GM21360 (cell line): Measurements from ENCODE around the gene TADA3.
"Not testable (repeated sequence)": the region's sequence is repeated elsewhere in the genome, so short reads cannot be mapped to it uniquely, and the experiment has no call there.

Experiments
- ATAC-seq: cut with Tn5 transposase; IDR thresholded peaks from one replicate; pipeline ENCODE4 v1.9.1; 2021; ENCODE audit warnings: mild to moderate bottlenecking, moderate library complexity; ENCODE audit not compliant: unreplicated experiment

TADA3 gene

GRCh38 chr3:9785602-9786001 lies 6.7 kb downstream of the TADA3 start:
- ATAC-seq, result no peak

DNA sequence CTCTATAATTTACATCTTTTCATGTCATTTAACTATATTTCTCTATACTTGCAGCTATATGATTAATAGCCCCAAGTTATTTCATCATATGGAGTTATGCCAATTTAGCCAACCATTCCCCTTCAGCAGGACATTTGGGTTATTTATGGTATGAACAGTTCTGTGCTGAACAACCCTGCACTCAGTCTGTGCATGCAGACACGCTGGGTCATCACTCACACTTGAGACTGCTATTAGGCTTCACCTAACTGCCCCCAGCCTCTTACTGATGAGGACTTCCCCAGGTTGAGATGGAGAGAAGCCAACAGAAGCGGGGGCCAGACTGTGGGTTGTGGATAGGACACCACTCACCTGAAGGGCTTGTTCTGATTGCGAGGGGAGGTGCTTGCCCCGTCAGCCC lies 7.3 kb downstream of the TADA3 start:
- no peak for ATAC-seq

DNA sequence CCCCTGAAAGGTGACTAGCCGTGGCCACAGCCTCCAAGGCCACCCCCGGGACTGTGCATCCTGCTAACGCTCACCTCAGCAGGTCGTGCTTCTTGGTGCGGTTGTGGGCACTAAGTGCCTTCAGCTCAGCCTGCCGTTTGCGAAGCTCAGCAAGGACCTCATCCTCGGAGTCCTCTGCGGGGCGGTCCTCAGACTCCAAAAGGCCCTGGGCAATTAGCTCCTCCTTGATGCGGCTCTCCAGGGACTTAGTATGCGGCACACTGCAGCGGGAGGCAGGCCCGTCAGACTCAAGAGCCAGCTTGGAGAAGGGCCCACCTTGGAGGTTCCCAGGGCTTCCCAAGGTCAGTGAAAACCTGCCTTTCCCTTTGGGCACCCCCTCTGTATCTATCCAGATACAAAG lies 8.3 kb downstream of the TADA3 start:
- no peak for ATAC-seq

DNA sequence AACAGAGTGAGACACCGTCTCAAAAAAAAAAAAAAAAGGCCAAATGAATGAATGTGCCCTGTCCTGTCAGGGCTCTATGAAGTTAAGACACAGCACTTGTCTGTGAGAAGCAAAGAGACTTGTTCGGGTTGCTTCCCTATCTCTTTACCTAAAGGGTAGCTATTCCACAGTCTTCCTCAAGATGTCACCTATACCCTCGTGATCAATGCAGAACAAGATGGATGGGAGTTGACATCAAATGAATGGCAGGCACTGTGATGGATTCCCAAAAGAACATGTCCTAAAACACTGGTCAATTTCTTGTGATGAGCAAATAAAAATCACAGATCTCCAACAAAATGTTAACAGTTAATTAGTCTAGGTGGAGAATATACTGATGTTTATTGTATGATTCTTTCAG lies 9.5 kb downstream of the TADA3 start:
- ATAC-seq, result no peak

GRCh38 chr3:9781978-9782603 lies 10.2 kb downstream of the TADA3 start:
- ATAC-seq, result no peak

DNA sequence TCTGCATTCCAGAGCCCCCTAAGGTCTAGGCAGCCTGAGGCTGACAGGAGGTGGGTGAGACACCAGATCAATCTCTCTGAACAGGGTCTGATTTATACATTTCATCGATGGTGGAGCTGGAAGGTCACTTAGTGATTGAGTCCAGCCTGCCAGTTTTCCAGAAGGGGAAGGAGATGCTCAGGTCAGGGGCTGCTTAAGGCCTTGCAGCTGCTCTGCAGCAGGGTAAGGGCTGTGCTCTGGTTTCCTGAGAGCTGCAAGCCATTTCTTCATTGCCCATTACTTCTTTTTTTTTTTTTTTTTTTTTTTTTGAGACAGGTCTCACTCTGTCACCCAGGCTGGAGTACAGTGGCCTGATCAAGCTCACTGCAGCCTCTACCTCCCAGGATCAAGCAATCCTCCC lies 10.7 kb downstream of the TADA3 start:
- ATAC-seq, result no peak

DNA sequence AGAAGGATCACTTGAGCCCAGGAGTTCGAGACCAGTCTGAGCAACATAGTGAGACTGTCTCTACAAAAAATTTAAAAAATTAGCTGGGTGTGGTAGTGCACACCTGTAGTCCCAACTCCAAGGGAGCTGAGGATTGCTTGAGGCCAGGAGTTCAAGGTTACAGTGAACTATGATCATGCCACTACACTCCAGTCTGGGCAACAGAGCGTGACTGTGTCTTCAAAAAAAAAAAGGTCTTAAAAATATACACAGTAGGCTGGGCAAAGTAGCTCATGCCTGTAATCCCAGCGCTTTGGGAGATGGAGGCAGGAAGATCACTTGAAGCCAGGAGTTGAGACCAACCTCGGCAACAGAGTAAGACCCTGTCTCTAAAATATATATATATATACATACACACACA lies 11.4 kb downstream of the TADA3 start:
- ATAC-seq, result no peak

DNA sequence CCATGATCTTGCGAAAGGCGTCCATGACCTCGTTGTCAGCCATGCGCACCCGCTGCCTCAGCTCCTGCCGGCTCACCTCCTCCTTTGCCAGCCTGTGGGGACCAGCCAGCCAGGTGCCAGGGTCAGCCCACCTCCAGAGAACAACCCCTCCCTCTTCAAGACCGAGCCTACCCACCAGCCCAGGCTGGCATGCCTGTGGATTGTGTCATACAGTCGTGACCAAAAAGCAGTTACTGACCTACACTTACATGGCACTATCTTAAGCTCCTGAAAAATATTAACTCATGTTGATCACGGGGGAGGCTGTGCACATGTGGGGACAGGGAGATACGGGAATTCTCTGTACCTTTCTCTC lies 11.8 kb downstream of the TADA3 start:
- no peak for ATAC-seq

DNA sequence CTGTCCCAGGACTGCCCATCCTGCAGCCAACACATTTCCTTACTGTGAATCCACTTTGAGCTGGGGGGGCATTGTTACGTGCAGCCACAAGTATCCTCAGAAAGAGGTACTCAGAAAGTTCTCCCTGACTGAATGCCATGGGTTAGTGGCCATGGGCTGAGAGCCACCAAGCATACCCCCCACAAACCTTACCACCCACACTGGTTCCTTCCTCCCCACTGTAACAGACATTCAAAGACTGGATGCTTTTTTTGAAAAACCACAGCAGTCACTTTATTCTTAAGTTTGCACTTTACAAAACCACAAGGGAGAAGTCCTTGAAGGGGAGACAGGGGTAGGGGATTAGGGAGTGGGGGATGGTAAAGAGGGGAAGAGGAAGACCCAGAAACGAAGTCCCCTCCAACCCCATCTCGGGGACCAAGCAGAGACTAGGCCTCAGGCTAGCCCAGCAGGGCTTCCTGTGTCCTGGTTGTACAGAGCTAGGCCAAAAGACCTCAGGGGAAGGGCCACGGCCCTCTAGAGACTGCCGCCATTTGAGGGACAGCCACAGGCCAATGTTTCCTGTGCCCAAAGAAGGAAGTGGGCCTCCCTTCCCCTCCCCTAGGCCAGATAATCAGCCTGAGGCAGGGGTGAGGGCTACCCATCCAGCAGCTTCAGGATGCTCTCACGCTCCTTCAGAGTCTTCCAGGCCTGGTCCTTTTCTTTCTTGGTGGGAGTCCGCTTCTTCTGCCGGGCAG lies 12.4 kb downstream of the TADA3 start:
- peak; percentile 46 for ATAC-seq

- ATAC-seq, result no peak
Observed at GRCh38 chr3:9779075-9779593, 13.1 kb downstream of the TADA3 start.

DNA sequence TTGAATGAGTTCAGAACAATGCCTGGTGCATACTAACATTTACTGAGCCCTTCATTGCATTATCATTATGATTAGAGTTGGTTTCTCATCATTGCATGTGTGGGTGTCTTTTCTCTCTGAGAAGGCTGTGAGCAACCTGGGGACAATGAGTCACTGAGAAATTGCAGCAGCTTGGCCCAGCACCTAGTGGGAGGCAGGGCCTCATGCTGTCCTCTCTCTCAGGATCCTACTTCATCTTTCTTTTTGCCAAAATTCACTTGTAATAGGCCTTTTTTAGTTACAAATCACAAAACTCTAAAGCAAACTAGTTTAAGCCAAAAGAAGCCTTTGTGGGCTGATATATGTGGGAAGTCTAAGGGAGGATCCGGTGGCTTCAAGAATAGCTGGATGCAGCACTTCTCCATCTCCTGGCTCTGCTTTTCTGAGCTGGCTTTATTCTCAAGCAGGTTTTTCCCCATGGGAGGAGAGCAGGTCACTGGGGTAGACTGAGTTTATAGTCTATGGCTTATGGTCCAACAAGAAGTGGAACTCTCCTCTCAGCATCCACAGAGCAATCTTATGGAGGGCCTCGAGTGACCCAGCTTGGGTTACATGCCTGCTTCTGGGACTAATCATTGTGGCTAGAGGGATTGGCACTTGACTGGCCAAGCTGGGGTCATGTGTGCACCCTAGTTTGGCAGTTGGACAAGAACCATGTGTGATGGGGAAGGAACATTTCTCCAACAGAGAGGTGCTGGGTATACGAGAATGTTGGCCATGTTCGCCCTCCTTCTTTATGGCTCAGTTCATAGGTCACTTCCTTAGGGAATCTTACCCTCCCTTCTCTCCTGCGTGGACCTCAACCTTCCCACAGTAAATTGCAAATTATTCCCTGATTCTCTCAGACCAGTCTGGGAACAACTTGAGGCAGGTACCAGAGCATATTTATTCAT lies 13.9 kb downstream of the TADA3 start:
- ATAC-seq, result no peak

- ATAC-seq, result no peak
Observed at GRCh38 chr3:9777694-9778021, 14.6 kb downstream of the TADA3 start.

GRCh38 chr3:9776896-9777693 lies 15.2 kb downstream of the TADA3 start:
- no peak for ATAC-seq

GRCh38 chr3:9771007-9771406 lies 21.3 kb downstream of the TADA3 start:
- not testable (repeated sequence) for ATAC-seq

- no peak for ATAC-seq
Observed at GRCh38 chr3:9770276-9770812, 21.9 kb downstream of the TADA3 start.

DNA sequence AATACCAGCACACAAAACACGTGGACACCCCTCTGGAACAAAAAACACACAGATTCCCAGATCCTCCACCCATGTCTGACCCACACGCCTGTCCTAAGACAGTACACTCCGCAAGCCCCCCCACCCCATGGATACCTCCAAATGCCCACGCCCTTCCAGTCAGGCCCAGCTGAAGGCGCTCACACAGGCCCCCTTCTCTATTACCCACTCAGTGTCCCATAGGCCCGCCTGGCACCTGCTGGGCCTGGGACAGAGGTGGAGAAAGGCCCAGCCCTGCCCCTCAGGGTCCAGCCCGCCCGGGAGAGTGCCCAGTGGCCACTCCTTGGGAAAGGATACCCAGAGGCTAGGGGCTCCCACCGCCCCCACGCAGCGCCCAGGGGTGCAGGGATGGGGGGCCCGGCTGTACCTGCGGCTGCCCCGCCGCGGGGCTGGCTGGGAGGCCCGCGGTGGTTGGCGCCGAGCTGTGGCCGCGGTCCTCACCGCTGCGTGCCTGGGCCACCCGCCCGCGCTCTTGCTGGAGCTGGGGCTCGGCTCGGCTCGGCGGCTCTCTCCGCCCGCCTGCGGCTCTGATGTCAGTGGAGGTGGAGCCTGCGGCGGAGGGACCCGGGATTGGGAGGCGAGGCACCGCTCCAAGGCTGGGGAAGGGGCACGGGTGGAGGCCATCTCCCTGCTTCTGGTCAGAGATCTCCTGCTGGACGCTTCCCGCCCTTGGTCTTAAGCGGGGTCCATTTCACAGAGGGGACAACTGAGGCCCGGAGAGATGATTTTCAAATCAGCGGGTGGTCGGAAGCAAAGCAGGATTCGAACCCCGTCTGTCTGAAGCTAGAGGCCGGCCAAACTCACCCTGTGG lies 22.6 kb downstream of the TADA3 start, which contains the start of gene CAMK1:
TSS of gene CAMK1 (minus strand) at position 522 of the 850 bp plus-strand sequence. CDS start 2,198 bp downstream, outside the sequence.
- peak; percentile 64 for ATAC-seq

GRCh38 chr3:9769012-9769411 lies 23.3 kb downstream of the TADA3 start:
- no peak for ATAC-seq

DNA sequence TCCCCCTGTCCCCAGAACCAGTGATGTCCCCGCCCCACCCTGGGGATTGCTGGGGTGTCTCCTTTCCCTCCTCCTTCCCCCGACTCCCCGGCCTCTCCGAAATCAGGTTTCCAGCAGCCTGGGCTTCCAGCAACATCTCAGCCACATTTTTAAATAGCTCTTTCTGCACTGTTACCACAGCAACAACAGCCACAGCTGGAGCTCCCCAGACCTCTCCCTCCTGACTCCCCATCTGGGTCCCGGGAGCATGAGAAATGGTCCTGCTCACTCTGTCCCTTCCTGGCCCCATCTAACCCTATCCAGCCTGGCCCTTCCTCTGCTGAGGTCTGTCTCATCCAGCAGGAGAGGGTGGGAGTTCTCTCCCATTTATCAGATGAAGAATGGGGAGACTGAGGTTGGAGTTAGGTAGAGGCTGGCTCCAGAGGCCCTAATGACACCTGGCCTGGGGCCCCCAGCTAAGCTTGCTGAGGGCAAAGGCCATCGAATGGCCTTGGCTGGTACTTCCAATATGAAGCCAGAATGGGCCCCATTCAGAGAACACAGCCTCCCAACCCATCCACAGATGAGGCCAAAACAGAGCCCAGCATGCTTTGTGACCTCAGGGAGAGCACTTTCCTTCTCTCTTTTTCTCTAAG lies 24.0 kb downstream of the TADA3 start:
- ATAC-seq, result no peak

GRCh38 chr3:9767418-9767817 lies 24.9 kb downstream of the TADA3 start:
- ATAC-seq, result no peak
